Neural progenitor cell (in vitro differentiated cells): ENCODE data around the gene RNASE13. TPM values are rescaled to one million over a fixed set of nuclear protein-coding genes. Genes with fewer than 3 reads are reported as not detected.

Experiments
- DNase-seq: peaks from one replicate; pipeline ENCODE4 v3.0.0-alpha.2; 2016; ENCODE audit warnings: low spot score
- H2AFZ ChIP-seq: fragments of 200-600 bp; sonication (generic); replicated peaks from 2 replicates; pipeline ENCODE4 v1.6.1; 2016; ENCODE audit warnings: antibody characterized with exemption
- H3F3A ChIP-seq: fragments of 200-600 bp; sonication (generic); 2 replicates; pipeline ENCODE4 v1.6.1; 2016; ENCODE audit warnings: antibody characterized with exemption, low read depth
- H3K27ac ChIP-seq: fragments of 200-600 bp; sonication (generic); 2 replicates; pipeline ENCODE4 v1.5.1; 2016; ENCODE audit warnings: mild to moderate bottlenecking
- H3K27me3 ChIP-seq: fragments of 200-600 bp; sonication (generic); 2 replicates; pipeline ENCODE4 v1.6.1; 2016; ENCODE audit warnings: mild to moderate bottlenecking, moderate library complexity
- H3K36me3 ChIP-seq: fragments of 200-600 bp; sonication (generic); 2 replicates; pipeline ENCODE4 v1.5.1; 2016
- H3K4me1 ChIP-seq: fragments of 200-600 bp; sonication (generic); 2 replicates; pipeline ENCODE4 v1.6.1; 2016; ENCODE audit warnings: mixed run types
- H3K4me2 ChIP-seq: fragments of 200-600 bp; sonication (generic); 2 replicates; pipeline ENCODE4 v1.6.1; 2016
- H3K4me3 ChIP-seq: fragments of 200-600 bp; sonication (generic); 2 replicates; pipeline ENCODE4 v1.5.1; 2016
- H3K79me2 ChIP-seq: fragments of 200-600 bp; sonication (generic); 2 replicates; pipeline ENCODE4 v1.6.1; 2016; ENCODE audit warnings: low read depth
- H3K9ac ChIP-seq: fragments of 200-600 bp; sonication (generic); 2 replicates; pipeline ENCODE4 v1.6.1; 2016
- H3K9me3 ChIP-seq: fragments of 200-600 bp; sonication (generic); 2 replicates; pipeline ENCODE4 v1.5.1; 2016; ENCODE audit warnings: low read depth
- H4K20me1 ChIP-seq: fragments of 200-600 bp; sonication (generic); 2 replicates; pipeline ENCODE4 v1.6.1; 2016; ENCODE audit warnings: low read depth
- H3K27ac Mint-ChIP-seq: 3 replicates; pipeline ENCODE4 v1.8.0; 2021; ENCODE audit warnings: mixed read lengths
- H3K27me3 Mint-ChIP-seq: 2 replicates; pipeline ENCODE4 v1.8.0; 2022; ENCODE audit warnings: low read depth, mild to moderate bottlenecking, inconsistent platforms, moderate library complexity, mixed read lengths; ENCODE audit not compliant: insufficient read depth
- H3K36me3 Mint-ChIP-seq: 3 replicates; pipeline ENCODE4 v1.8.0; 2021; ENCODE audit warnings: mixed read lengths
- H3K4me1 Mint-ChIP-seq: 3 replicates; pipeline ENCODE4 v1.8.0; 2021; ENCODE audit warnings: mixed read lengths
- H3K4me3 Mint-ChIP-seq: 3 replicates; pipeline ENCODE4 v1.8.0; 2021; ENCODE audit warnings: mild to moderate bottlenecking, moderate library complexity, mixed read lengths
- H3K9me3 Mint-ChIP-seq: 3 replicates; pipeline ENCODE4 v1.8.0; 2020; ENCODE audit warnings: mixed read lengths
- CTCF ChIP-seq: fragments of 200-600 bp; sonication (generic); IDR thresholded peaks from 2 replicates; pipeline ENCODE4 v1.5.1; 2017; ENCODE audit warnings: antibody characterized with exemption, mild to moderate bottlenecking
- EZH2 ChIP-seq: fragments of 200-600 bp; sonication (generic); IDR thresholded peaks from 2 replicates; pipeline ENCODE4 v1.6.1; 2017; ENCODE audit warnings: antibody characterized with exemption, mild to moderate bottlenecking, moderate library complexity
- EZH2phosphoT487 ChIP-seq: fragments of 200-600 bp; sonication (generic); IDR thresholded peaks from 2 replicates; pipeline ENCODE4 v1.6.1; 2017; ENCODE audit warnings: antibody characterized with exemption
- total RNA-seq: library from RNA; depleted of rRNA; stranded (reverse); fragments of >200 nt; gene quantifications from 2 replicates; pipeline ENCODE4 v1.2.3, GENCODE V29; 2015; ENCODE audit warnings: low replicate concordance

Gene RNASE13
- total RNA-seq, 1 donor from 2014 or later = not detected

- H3K27ac Mint-ChIP-seq = no peak overlapping the region
- no peak for TF ChIP-seq CTCF
- TF ChIP-seq EZH2phosphoT487 = no peak
- TF ChIP-seq EZH2 = no peak
- H3K9me3 Mint-ChIP-seq = no peaks in the 10 kb centered on the region
- peaks cover 23% of the 10 kb centered on the region for H3K4me1 Mint-ChIP-seq
- peaks cover 42% of the 10 kb centered on the region for H3K36me3 Mint-ChIP-seq
- Histone ChIP-seq H2AFZ (no peak overlapping the region), H3K79me2 (peaks cover 23% of the 10 kb centered on the region), H3K27me3 (no peaks in the 10 kb centered on the region), H3K4me2 (no peak overlapping the region), H3K4me3 (no peak overlapping the region), H3K9ac (no peak overlapping the region), H3F3A (peaks cover 33% of the 10 kb centered on the region), H3K36me3 (no peaks in the 10 kb centered on the region), H4K20me1 (peaks cover 13% of the 10 kb centered on the region), H3K4me1 (peaks cover 8% of the 10 kb centered on the region), H3K9me3 (no peaks in the 10 kb centered on the region), H3K27ac (no peak overlapping the region)
- no peak for DNase-seq
- H3K4me3 Mint-ChIP-seq = no peak overlapping the region
- peaks cover 6% of the 10 kb centered on the region for H3K27me3 Mint-ChIP-seq
These were observed 39.3 kb upstream of the RNASE13 start for GRCh38 chr14:21073921-21074320.

- Mint-ChIP-seq H3K4me1 (peaks cover 32% of the 10 kb centered on the region), H3K27me3 (peaks cover 6% of the 10 kb centered on the region), H3K36me3 (peaks cover 37% of the 10 kb centered on the region), H3K4me3 (peak overlapping the region; percentile 97), H3K9me3 (no peaks in the 10 kb centered on the region), H3K27ac (no peak overlapping the region)
- Histone ChIP-seq H3K4me3 (no peak overlapping the region), H2AFZ (no peak overlapping the region), H3K27me3 (no peaks in the 10 kb centered on the region), H3K27ac (no peak overlapping the region), H3K9ac (no peak overlapping the region), H3K9me3 (no peaks in the 10 kb centered on the region), H3K4me2 (no peak overlapping the region), H3K4me1 (peaks cover 8% of the 10 kb centered on the region), H4K20me1 (peaks cover 13% of the 10 kb centered on the region), H3K36me3 (no peaks in the 10 kb centered on the region), H3F3A (peaks cover 40% of the 10 kb centered on the region), H3K79me2 (peaks cover 23% of the 10 kb centered on the region)
- TF ChIP-seq CTCF = no peak
- no peak for TF ChIP-seq EZH2phosphoT487
- TF ChIP-seq EZH2 = no peak
- no peak for DNase-seq
These were observed 38.3 kb upstream of the RNASE13 start for GRCh38 chr14:21072781-21073339.

GRCh38 chr14:21072031-21072473, 37.4 kb upstream of the RNASE13 start:
- TF ChIP-seq EZH2phosphoT487 (no peak), CTCF (no peak), EZH2 (no peak)
- H3K27me3 ChIP-seq = peaks cover 7% of the 10 kb centered on the region
- peak overlapping the region; percentile 97 for H3K4me3 Mint-ChIP-seq
- H3K4me1 Mint-ChIP-seq = peaks cover 35% of the 10 kb centered on the region
- peaks cover 8% of the 10 kb centered on the region for H3K27me3 Mint-ChIP-seq
- H3K9me3 Mint-ChIP-seq = no peaks in the 10 kb centered on the region
- H3K27ac Mint-ChIP-seq = peak overlapping the region; percentile 88
- no peak overlapping the region for H3K9ac ChIP-seq
- peaks cover 32% of the 10 kb centered on the region for H3K36me3 Mint-ChIP-seq
- peak overlapping the region; percentile 92 for H3K4me2 ChIP-seq
- no peak overlapping the region for H3K27ac ChIP-seq
- no peak for DNase-seq
- H2AFZ ChIP-seq = no peak overlapping the region
- H4K20me1 ChIP-seq = peaks cover 13% of the 10 kb centered on the region
- H3K36me3 ChIP-seq = no peaks in the 10 kb centered on the region
- H3K9me3 ChIP-seq = no peaks in the 10 kb centered on the region
- H3F3A ChIP-seq = peaks cover 44% of the 10 kb centered on the region
- peaks cover 23% of the 10 kb centered on the region for H3K79me2 ChIP-seq
- peak overlapping the region; percentile 75 for H3K4me3 ChIP-seq
- H3K4me1 ChIP-seq = peaks cover 10% of the 10 kb centered on the region
